Stimulated activated CD4-positive, alpha-beta T cell treated with anti-CD3 and anti-CD28 coated beads, Interleukin-2, amount 100 ng/mL, for 48 hours (primary cell): ENCODE data around the gene INPP4A.
A peak's percentile ranks its signal among the peaks of the same experiment; 100 is the strongest.

Experiments used
- DNase-seq, 2 donors: peaks; one replicate each; pipeline ENCODE4 v3.0.0-alpha.2; 2020

The INPP4A gene

DNA sequence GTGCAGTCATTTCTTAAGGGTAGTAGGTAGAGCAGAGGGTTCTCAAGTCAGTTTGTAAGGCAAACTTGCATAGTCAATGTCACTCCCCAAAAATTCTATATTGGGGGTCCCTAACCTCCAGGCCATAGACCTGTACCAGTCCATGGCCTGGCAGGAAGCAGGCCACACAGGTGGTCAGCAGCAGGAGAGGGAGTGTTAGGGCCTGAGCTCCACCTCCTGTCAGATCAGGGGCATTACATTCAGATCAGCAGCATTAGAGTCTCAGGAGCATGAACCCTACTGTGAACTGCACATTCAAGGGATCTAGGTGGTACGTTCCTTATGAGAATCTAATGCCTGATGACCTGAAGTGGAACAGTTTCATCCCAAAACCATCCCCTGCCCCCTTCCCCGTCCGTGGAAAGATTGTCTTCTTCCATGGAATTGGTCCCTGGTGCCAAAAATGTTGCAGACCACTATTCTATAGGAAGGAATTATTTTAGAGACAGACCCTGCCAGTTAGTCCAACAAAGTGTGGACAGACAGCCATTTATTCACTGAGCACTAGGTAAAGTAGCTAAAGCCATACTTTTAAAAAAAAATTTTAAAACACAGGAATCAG lies 157.0 kb downstream of the INPP4A start:
- DNase-seq: no peak

GRCh38 chr2:98604547-98604946 lies 159.9 kb downstream of the INPP4A start:
- no peak for DNase-seq

GRCh38 chr2:98605076-98605475 lies 160.4 kb downstream of the INPP4A start:
- no peak for DNase-seq

DNA sequence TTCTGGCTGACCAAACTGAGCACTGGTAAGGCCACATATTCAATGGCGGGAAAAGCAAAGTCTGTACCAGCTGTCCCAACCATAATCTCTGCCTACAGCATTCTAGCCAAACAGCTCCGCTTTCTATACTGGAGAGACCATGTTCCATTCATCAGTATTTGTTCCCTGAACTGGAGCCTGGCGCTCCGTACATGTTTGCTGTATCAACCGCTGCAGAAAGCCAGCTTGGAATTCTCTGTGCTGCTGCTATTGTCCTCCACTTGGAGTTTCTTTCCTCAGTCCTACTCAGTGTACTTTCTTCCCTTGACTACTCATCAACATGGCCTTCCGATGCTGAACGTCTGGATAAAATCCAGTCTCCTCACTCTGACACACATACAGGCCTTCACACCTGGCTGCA lies 161.8 kb downstream of the INPP4A start:
- no peak for DNase-seq

DNA sequence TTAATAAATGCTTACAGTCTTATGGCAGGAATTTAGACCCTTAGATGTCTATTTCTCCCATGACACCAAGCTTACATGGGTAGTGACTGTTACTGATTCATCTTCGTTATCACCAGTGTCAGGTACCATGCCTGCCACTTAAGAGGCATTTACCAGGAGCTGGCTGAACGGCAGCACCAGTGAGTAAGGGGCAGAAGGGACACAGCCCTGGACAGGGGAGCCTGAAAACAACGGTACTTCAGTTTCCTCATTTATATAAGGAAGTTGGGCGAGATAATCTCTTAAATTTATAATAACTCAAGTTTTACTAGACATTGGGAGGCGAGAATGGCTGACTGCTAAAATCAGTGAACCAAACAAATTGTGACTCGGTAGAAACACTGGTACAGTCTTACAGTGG lies 162.4 kb downstream of the INPP4A start:
- DNase-seq: no peak

GRCh38 chr2:98607741-98608115 lies 163.1 kb downstream of the INPP4A start:
- no peak for DNase-seq

- peak; percentile 89 for DNase-seq
Measured at GRCh38 chr2:98608116-98608961, 163.7 kb downstream of the INPP4A start, which contains the start of the genes COA5 and UNC50. Gene COA5, minus strand, starts transcription at chr2:98608512. Its CDS starts 107 bp downstream, at chr2:98608405. Gene UNC50, plus strand, starts transcription at chr2:98608589. Its CDS starts 1,171 bp downstream, at chr2:98609760.

DNA sequence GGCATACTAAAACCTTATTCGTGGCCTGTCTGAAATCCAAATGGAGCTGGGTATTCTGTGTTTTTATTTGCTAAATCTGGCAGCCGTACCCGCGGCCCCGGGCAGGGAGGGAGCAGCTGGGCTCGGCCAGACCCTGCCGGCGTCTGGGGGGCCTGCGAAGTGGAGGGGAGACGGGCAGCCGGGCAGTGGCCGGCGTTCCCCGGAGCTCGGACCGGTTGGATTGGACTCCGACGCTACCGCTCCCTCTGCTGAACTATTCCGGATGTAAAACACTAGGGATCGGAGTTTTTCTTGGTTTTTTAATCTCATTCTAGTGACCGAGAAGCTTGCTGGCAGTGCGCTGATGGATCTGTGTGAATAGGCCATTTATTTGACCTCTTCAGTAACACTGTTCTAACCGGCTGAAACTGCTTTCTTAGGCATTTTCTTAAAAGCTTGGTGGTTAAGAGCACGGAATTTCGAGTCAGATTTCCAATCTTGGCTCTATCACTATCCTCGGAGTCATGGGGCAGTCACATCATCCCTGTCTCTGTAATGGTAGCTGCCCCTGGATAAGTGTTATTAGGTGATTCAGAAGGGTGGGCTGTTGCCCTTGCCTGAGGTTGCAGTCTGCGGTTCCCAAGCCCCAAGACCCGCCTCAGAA lies 164.4 kb downstream of the INPP4A start:
- DNase-seq: no peak

- no peak for DNase-seq
Measured at GRCh38 chr2:98614024-98614739, 169.5 kb downstream of the INPP4A start.

GRCh38 chr2:98615481-98615880 lies 170.8 kb downstream of the INPP4A start:
- DNase-seq: no peak

DNA sequence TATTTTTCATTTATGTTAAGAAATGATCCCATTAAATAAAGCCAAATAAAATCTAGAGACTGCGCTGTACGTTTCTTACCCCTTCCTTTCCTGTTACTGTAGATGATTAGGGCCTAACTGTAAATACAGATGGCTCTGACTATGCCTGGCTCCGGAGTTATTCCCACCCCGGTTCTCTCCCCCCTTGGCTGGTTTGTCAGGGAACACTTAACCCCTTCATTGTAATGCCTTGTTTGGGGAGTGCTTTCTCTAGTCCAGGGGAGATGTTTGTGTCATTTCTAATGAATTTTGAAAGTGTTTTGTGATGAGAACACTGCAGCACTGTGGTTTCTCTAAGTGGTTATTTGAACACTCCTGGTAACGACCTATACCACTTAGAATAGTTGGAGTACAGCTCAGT lies 172.5 kb downstream of the INPP4A start:
- DNase-seq: no peak

DNA sequence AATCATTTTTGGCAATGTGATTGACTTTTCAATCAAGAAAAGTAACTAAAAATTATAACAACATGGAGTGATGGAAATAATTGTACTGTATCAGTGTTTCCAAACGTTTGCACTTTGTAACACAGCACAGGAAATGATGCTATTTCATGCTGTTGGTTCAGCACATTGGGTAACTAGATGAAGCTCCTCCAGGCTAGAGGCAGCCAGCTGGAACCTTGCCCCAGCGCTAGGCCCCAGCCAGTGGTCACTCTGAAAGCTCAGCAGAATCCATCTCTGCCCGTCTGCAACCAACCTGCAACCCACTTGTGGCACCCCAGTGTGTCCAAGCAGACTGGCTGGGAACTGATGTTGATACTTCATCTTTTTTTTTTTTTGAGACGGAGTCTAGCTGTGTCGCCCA lies 179.0 kb downstream of the INPP4A start:
- DNase-seq: no peak

GRCh38 chr2:98632351-98632750 lies 187.7 kb downstream of the INPP4A start:
- DNase-seq: no peak

GRCh38 chr2:98634406-98635092 lies 189.9 kb downstream of the INPP4A start:
- peak; percentile 45 to 54 for DNase-seq

DNA sequence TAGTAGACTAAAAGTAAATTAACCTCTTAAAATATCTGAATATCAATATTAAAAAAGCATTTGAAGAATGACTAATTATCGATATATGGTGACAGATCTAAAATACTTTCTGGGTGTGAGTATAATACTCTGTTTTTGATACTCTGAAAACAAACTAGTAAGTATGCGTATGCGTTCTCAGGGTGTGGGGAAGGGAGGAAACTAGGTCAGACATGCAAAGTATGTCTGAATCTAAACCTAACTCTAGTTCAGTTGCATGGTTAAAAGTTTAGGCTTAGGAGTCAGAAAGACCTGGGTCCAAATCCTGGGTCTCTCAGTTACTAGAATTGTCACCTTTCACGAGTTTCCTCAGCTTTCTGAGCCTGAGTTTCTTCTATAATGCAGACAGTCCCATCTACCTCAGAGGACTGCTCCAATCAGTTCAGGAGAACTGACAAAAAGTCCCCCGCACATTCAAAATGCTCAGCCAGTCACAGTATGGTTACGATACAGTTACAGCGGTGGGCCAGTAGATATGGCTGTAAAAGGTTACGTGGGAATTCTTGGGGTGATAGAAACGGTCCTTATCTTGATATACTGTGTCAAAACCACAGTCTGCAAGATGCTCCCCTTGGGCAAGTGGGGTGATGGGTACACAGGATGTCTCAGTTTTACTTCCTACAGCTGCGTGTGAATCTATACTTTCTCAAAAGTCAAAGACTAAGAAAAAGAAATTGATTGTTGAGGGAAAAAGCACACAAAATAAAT lies 192.9 kb downstream of the INPP4A start:
- peak; percentile 23 to 41 for DNase-seq

GRCh38 chr2:98643496-98644100 lies 198.9 kb downstream of the INPP4A start:
- no peak for DNase-seq
